Vagina (tissue), 2 donors: ENCODE measurements around the gene SRPX. TPM values are rescaled to one million over a fixed set of nuclear protein-coding genes. Genes with fewer than 3 reads are reported as not detected.

Experiments used
- DNase-seq, 2 donors: peaks; one replicate each; pipeline ENCODE4 v3.0.0-alpha.2; 2017; ENCODE audit errors: extremely low spot score in 2 of 2
- H3K27ac ChIP-seq: fragments of 200-600 bp; sonication (generic); one replicate; pipeline ENCODE4 v1.5.1; 2019
- H3K27me3 ChIP-seq: fragments of 200-600 bp; sonication (generic); one replicate; pipeline ENCODE4 v1.5.1; 2019
- H3K36me3 ChIP-seq, 2 donors: fragments of 200-600 bp; sonication (generic); one replicate each; pipeline ENCODE4 v1.5.1; 2017 to 2019
- H3K4me1 ChIP-seq: fragments of 200-600 bp; sonication (generic); one replicate; pipeline ENCODE4 v1.5.1; 2019
- H3K4me3 ChIP-seq, 2 donors: fragments of 200-600 bp; sonication (generic); 1 replicate in 1 of 2; 2 replicates in 1 of 2; pipeline ENCODE4 v1.5.1; 2016 to 2019
- H3K9me3 ChIP-seq: fragments of 200-600 bp; sonication (generic); one replicate; pipeline ENCODE4 v1.5.1; 2019
- POLR2A ChIP-seq, 2 donors: fragments of 450-650 bp; IDR thresholded peaks; one replicate each; pipeline ENCODE4 v1.6.1; 2017; ENCODE audit warnings: antibody characterized with exemption in 2 of 2, mild to moderate bottlenecking in 2 of 2, moderate library complexity in 2 of 2
- POLR2AphosphoS5 ChIP-seq, 2 donors: sonication (generic); formaldehyde crosslinking; IDR thresholded peaks; one replicate each; pipeline ENCODE4 v1.9.0; 2017; ENCODE audit warnings: antibody characterized with exemption in 2 of 2, mild to moderate bottlenecking in 2 of 2, low read depth in 1 of 2; ENCODE audit not compliant: insufficient read depth in 1 of 2
- intact Hi-C: fragments of 100-400 bp; cut with DNase I; formaldehyde crosslinking; loops from one replicate; pipeline ENCODE4 v1.15.1; 2023
- total RNA-seq: library from RNA; depleted of rRNA; stranded (reverse); fragments of >200 nt; gene quantifications from one replicate; pipeline ENCODE4 v1.2.3, GENCODE V29; 2016
- TF ChIP-seq, protein P1 (sequence below), 3 experiments: fragments of 450-650 bp in 2 of 3; fragments of 200-600 bp in 1 of 3; sonication (generic) in 1 of 3; IDR thresholded peaks; one replicate each; pipeline ENCODE4 v1.5.1; 2017 to 2019; ENCODE audit warnings: antibody characterized with exemption in 3 of 3, mild to moderate bottlenecking in 2 of 3, moderate library complexity in 2 of 3

The SRPX gene
- total RNA-seq, 1 donor from 2014 or later: 118 TPM

DNA sequence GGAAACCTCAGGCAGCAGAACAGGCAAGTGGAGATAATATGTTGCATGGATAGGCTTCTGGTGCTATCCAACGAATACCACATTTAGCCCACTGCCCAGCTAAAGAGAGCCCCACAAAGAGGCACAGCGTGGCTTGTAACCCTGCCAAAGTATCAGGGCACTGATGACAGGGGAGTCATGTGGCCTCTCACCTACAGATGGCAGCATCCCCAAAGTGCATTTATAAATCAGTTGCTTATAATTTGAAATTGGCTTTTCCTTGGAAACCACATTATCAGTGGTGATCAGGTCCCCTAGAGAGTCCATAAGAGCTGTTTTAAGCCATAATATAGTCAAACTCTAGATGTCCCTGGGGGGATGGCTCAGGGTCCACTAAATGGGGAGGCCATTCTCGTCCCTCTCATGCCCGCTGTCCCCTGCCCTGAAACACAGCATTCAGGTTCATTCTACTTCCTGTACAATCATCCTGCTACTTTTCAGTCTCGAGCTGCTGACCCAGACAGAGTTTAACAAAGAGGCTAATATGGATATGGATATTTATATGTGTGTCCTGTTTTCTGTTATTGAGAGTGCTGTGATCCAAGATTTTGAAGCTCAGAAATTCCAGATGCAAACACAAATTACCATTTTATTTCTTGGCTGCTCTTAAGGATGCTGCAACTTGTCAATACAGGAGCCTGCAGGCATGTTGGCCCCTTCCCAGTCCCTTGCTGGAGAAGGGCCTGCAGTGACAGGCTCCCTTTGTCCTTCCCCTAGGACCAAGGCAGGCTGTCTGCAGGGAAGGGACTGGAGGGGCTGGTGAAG lies 28.5 kb downstream of the SRPX start:
- intact Hi-C loops: no loop called here
- no peak overlapping the region for H3K27ac ChIP-seq
- no peak for DNase-seq
- no peaks in the 10 kb centered on the region for H3K36me3 ChIP-seq
- no peaks in the 10 kb centered on the region for H3K4me1 ChIP-seq
- no peaks in the 10 kb centered on the region for H3K27me3 ChIP-seq
- TF ChIP-seq, protein P1, sequence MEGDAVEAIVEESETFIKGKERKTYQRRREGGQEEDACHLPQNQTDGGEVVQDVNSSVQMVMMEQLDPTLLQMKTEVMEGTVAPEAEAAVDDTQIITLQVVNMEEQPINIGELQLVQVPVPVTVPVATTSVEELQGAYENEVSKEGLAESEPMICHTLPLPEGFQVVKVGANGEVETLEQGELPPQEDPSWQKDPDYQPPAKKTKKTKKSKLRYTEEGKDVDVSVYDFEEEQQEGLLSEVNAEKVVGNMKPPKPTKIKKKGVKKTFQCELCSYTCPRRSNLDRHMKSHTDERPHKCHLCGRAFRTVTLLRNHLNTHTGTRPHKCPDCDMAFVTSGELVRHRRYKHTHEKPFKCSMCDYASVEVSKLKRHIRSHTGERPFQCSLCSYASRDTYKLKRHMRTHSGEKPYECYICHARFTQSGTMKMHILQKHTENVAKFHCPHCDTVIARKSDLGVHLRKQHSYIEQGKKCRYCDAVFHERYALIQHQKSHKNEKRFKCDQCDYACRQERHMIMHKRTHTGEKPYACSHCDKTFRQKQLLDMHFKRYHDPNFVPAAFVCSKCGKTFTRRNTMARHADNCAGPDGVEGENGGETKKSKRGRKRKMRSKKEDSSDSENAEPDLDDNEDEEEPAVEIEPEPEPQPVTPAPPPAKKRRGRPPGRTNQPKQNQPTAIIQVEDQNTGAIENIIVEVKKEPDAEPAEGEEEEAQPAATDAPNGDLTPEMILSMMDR (IDR thresholded peaks at IDR 0.05): no peak
- TF ChIP-seq POLR2AphosphoS5 (IDR thresholded peaks at IDR 0.05; ENCODE audit: insufficient read depth in 1 of 2, low read depth in 1 of 2) (no peak), POLR2A (IDR thresholded peaks at IDR 0.05) (no peak)
- H3K4me3 ChIP-seq: no peak overlapping the region
- no peaks in the 10 kb centered on the region for H3K9me3 ChIP-seq

DNA sequence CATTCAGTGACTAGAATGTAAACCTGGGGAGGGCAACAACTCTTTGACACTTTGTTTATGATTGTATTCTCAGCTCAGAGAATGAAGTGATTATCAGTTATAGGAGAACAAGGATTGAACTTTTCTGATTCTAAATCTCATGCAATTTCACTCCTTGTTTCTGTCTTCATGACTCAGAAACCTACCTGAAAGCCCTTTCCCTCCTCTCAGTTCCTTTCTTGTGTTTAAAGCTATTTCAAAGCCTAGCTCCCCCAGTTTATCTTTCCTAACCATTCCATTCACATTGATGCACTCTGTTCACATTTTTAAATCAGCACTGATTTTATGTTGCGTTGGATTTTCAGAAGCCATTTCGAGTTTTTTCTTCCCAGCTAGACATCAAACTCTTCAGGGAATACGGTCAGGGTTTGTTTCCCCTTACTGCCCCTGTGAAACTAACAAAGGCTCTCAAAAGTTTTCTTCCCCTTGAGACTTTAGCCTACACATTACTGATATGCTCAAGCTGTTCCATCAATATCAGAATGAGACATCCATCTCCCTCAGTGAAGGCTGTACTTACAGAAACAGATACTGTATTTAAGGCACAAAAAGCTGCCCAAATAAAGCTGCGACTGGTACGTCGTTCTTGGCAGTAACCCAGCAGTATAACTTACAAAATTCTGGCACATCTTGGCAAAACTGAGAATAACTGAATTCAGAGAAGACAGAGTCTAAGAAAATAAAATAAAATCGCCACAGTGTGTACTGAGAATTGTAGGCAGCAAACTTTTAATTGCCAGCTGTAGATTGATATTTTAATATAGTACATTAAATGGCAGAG lies 31.0 kb downstream of the SRPX start:
- H3K27me3 ChIP-seq: no peaks in the 10 kb centered on the region
- no peaks in the 10 kb centered on the region for H3K4me1 ChIP-seq
- H3K9me3 ChIP-seq: no peaks in the 10 kb centered on the region
- no peak overlapping the region for H3K27ac ChIP-seq
- TF ChIP-seq, protein P1 (IDR thresholded peaks at IDR 0.05): no peak
- TF ChIP-seq POLR2AphosphoS5 (IDR thresholded peaks at IDR 0.05; ENCODE audit: insufficient read depth in 1 of 2, low read depth in 1 of 2): no peak
- no peak for TF ChIP-seq POLR2A (IDR thresholded peaks at IDR 0.05)
- no peaks in the 10 kb centered on the region for H3K36me3 ChIP-seq
- intact Hi-C loops: no loop called here
- no peak for DNase-seq
- H3K4me3 ChIP-seq: no peak overlapping the region

GRCh38 chrX:38183596-38183995 lies 37.1 kb downstream of the SRPX start:
- Histone ChIP-seq H3K9me3 (no peaks in the 10 kb centered on the region), H3K4me1 (no peaks in the 10 kb centered on the region), H3K4me3 (no peak overlapping the region), H3K27ac (no peak overlapping the region), H3K36me3 (no peaks in the 10 kb centered on the region), H3K27me3 (no peaks in the 10 kb centered on the region)
- no peak for DNase-seq
- intact Hi-C loops: no loop called here
- no peak for TF ChIP-seq POLR2AphosphoS5 (IDR thresholded peaks at IDR 0.05; ENCODE audit: insufficient read depth in 1 of 2, low read depth in 1 of 2)
- TF ChIP-seq, protein P1 (IDR thresholded peaks at IDR 0.05): no peak
- TF ChIP-seq POLR2A (IDR thresholded peaks at IDR 0.05): no peak

GRCh38 chrX:38181357-38181756 lies 39.3 kb downstream of the SRPX start:
- H3K4me3 ChIP-seq: no peak overlapping the region
- H3K27me3 ChIP-seq: no peaks in the 10 kb centered on the region
- intact Hi-C loops: no loop called here
- no peaks in the 10 kb centered on the region for H3K9me3 ChIP-seq
- H3K36me3 ChIP-seq: no peaks in the 10 kb centered on the region
- DNase-seq: no peak
- no peaks in the 10 kb centered on the region for H3K4me1 ChIP-seq
- TF ChIP-seq, protein P1 (IDR thresholded peaks at IDR 0.05): no peak
- TF ChIP-seq POLR2A (IDR thresholded peaks at IDR 0.05): no peak
- TF ChIP-seq POLR2AphosphoS5 (IDR thresholded peaks at IDR 0.05; ENCODE audit: insufficient read depth in 1 of 2, low read depth in 1 of 2): no peak
- no peak overlapping the region for H3K27ac ChIP-seq
